ENCODE data around the gene IL34. TPM values are rescaled to one million over a fixed set of nuclear protein-coding genes. Genes with fewer than 3 reads are reported as not detected.
A peak's percentile ranks its signal among the peaks of the same experiment; 100 is the strongest.

Gene IL34
- total and polyA plus RNA-seq, 2 of the 13 experiments (the other 11 are each of a cell fraction or from before 2014, with no cell fraction given): 1.2 to 1.3 TPM

DNA sequence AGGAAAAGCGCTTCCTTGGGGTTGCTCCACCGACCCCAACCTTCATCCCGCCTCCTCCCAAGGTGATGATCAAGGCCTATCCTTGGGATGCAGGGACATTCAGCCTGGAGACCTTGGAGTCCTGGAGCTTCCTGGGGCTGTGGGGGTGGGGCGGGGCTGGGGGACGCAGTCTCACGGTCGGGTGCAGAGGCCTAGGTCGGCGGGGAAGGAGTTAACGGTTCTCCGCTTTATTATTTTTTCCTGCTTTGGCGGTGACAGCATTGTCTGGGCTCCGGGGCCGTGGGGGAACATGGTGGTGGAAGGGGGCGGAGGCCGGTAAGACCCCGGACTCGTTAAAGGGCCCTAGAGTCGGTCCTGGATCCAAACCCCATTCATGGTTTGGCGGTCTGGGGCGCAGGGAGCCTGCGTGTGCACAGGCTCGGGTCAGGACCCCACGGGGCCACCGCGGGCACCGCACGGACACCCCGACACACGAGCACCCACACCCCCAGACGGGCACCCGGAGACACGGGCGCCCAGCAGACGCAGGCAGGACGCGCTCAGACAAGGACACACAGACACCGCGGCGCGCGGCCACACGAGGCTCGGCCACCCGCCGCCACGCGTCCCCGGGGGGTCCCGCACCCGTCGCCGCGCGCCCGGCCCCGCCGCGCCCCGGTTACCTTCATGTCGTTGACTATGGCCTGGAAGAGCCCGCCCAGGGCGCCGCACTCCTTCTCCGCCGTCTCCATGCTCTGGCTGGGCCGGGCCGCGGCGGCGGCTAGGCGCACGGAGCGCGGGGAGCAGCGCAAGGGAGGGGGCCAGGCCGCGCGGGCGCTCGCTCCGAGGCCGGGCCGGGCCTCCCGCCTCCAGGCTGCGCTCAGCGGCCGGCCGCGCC, 38.9 kb downstream of the IL34 start (continued):
- TF ChIP-seq HIC2 (CRISPR knock-in tag; IDR thresholded peaks at IDR 0.05; ENCODE audit: low read depth): no peak
- no peak for TF ChIP-seq ADNP (CRISPR knock-in tag; IDR thresholded peaks at IDR 0.05)
- TF ChIP-seq ZNF343 (CRISPR knock-in tag; IDR thresholded peaks at IDR 0.05): no peak
- TF ChIP-seq GRHL1 (CRISPR knock-in tag; conservative IDR thresholded peaks at IDR 0.05): no peak
- TF ChIP-seq, protein P1, sequence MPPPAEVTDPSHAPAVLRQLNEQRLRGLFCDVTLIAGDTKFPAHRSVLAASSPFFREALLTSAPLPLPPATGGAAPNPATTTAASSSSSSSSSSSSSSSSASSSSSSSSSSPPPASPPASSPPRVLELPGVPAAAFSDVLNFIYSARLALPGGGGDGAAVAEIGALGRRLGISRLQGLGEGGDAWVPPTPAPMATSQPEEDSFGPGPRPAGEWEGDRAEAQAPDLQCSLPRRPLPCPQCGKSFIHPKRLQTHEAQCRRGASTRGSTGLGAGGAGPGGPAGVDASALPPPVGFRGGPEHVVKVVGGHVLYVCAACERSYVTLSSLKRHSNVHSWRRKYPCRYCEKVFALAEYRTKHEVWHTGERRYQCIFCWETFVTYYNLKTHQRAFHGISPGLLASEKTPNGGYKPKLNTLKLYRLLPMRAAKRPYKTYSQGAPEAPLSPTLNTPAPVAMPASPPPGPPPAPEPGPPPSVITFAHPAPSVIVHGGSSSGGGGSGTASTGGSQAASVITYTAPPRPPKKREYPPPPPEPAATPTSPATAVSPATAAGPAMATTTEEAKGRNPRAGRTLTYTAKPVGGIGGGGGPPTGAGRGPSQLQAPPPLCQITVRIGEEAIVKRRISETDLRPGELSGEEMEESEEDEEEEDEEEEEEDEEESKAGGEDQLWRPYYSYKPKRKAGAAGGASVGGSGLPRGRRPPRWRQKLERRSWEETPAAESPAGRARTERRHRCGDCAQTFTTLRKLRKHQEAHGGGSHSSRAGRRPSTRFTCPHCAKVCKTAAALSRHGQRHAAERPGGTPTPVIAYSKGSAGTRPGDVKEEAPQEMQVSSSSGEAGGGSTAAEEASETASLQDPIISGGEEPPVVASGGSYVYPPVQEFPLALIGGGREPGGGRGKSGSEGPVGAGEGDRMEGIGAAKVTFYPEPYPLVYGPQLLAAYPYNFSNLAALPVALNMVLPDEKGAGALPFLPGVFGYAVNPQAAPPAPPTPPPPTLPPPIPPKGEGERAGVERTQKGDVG (CRISPR knock-in tag; IDR thresholded peaks at IDR 0.05; ENCODE audit: borderline replicate concordance): no peak
- no peak for TF ChIP-seq FOXK1 (CRISPR knock-in tag; IDR thresholded peaks at IDR 0.05; ENCODE audit: borderline replicate concordance, low read depth)
- TF ChIP-seq SRSF9 (IDR thresholded peaks at IDR 0.05; ENCODE audit: borderline replicate concordance, insufficient read depth, low read depth, low read length, poor library complexity, severe bottlenecking): no peak
- no peak for TF ChIP-seq ZNF484 (CRISPR knock-in tag; IDR thresholded peaks at IDR 0.05; ENCODE audit: borderline replicate concordance, low read depth)
- TF ChIP-seq TBP (CRISPR knock-in tag; IDR thresholded peaks at IDR 0.05): no peak
- TF ChIP-seq YY1 (IDR thresholded peaks at IDR 0.05; ENCODE audit: insufficient read depth, insufficient replicate concordance, low read depth, low read length): peak; percentile 15
- TF ChIP-seq ZNF597 (CRISPR knock-in tag; IDR thresholded peaks at IDR 0.05): no peak
- TF ChIP-seq CREB1 (IDR thresholded peaks at IDR 0.05): no peak
- TF ChIP-seq CREB1 (CRISPR knock-in tag; IDR thresholded peaks at IDR 0.05): no peak
- TF ChIP-seq ZBTB42 (CRISPR knock-in tag; IDR thresholded peaks at IDR 0.05): no peak
- TF ChIP-seq TOPORS (CRISPR knock-in tag; IDR thresholded peaks at IDR 0.05): no peak
- TF ChIP-seq ATF7 (IDR thresholded peaks at IDR 0.05): no peak
- no peak for TF ChIP-seq ATF7 (CRISPR knock-in tag; IDR thresholded peaks at IDR 0.05)
- TF ChIP-seq GTF2F1 (IDR thresholded peaks at IDR 0.05; ENCODE audit: low read length): no peak
- TF ChIP-seq ZNF333 (CRISPR knock-in tag; IDR thresholded peaks at IDR 0.05; ENCODE audit: borderline replicate concordance): no peak
- TF ChIP-seq, protein P2, sequence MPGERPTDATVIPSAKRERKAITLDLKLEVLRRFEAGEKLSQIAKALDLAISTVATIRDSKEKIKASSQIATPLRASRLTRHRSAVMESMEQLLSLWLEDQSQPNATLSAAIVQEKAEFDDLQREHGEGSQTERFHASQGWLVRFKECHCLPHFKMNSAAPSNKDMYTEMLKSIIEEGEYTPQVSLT (CRISPR knock-in tag; IDR thresholded peaks at IDR 0.05; ENCODE audit: borderline replicate concordance, low read depth): no peak
- TF ChIP-seq, protein P3, sequence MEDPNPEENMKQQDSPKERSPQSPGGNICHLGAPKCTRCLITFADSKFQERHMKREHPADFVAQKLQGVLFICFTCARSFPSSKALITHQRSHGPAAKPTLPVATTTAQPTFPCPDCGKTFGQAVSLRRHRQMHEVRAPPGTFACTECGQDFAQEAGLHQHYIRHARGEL (CRISPR knock-in tag; IDR thresholded peaks at IDR 0.05): no peak
